Left hindlimb (tissue), 1 donor: Measurements from ENCODE around the gene FHAD1.

Experiments
- DNase-seq: peaks from one replicate; pipeline ENCODE4 v3.0.0-alpha.2; 2018

The FHAD1 gene

GRCh38 chr1:15218287-15219279 is 28.4 kb upstream of the FHAD1 start:
- no peak for DNase-seq

GRCh38 chr1:15219280-15220023 is 27.6 kb upstream of the FHAD1 start:
- no peak for DNase-seq

- DNase-seq: no peak
These were observed 27.0 kb upstream of the FHAD1 start for GRCh38 chr1:15220024-15220392.

- DNase-seq: no peak
These were observed 26.1 kb upstream of the FHAD1 start for GRCh38 chr1:15220825-15221431.

GRCh38 chr1:15222653-15223303 is 24.2 kb upstream of the FHAD1 start:
- DNase-seq: no peak

GRCh38 chr1:15224259-15224869 is 22.7 kb upstream of the FHAD1 start:
- DNase-seq: no peak

GRCh38 chr1:15224974-15225373 is 22.0 kb upstream of the FHAD1 start:
- no peak for DNase-seq

- no peak for DNase-seq
These were observed 21.6 kb upstream of the FHAD1 start for GRCh38 chr1:15225461-15225860.

- DNase-seq: no peak
These were observed 20.4 kb upstream of the FHAD1 start for GRCh38 chr1:15226388-15227255.

- DNase-seq: no peak
These were observed 17.3 kb upstream of the FHAD1 start for GRCh38 chr1:15229707-15230131.

GRCh38 chr1:15231714-15232201 is 15.3 kb upstream of the FHAD1 start:
- no peak for DNase-seq

- DNase-seq: no peak
These were observed 13.3 kb upstream of the FHAD1 start for GRCh38 chr1:15233689-15234088.

GRCh38 chr1:15236321-15236721 is 10.7 kb upstream of the FHAD1 start:
- DNase-seq: no peak

- no peak for DNase-seq
These were observed 10.3 kb upstream of the FHAD1 start for GRCh38 chr1:15236746-15237145.

- no peak for DNase-seq
These were observed 8.2 kb upstream of the FHAD1 start for GRCh38 chr1:15238789-15239188.

GRCh38 chr1:15242766-15243165 is 4.3 kb upstream of the FHAD1 start:
- DNase-seq: no peak

GRCh38 chr1:15243275-15244043 is 3.6 kb upstream of the FHAD1 start:
- no peak for DNase-seq

- no peak for DNase-seq
These were observed 2.2 kb upstream of the FHAD1 start for GRCh38 chr1:15244813-15245212.

GRCh38 chr1:15245593-15246360 is 1.2 kb upstream of the FHAD1 start:
- no peak for DNase-seq

GRCh38 chr1:15248216-15248615 is 1.2 kb downstream of the FHAD1 start:
- no peak for DNase-seq
